KOPT-K1 (cell line): ENCODE results near the gene GLB1L2.
"Not testable (repeated sequence)": the region's sequence is repeated elsewhere in the genome, so short reads cannot be mapped to it uniquely, and the experiment has no call there.

Source experiments
- H3K27ac ChIP-seq: fragments of 200-600 bp; sonication (generic); 2 replicates; pipeline ENCODE4 v1.5.1; 2016; ENCODE audit warnings: antibody characterized with exemption, mild to moderate bottlenecking, low read depth, low read length; ENCODE audit not compliant: poor library complexity, severe bottlenecking
- H3K36me3 ChIP-seq: fragments of 200-600 bp; sonication (generic); 2 replicates; pipeline ENCODE4 v1.5.1; 2017; ENCODE audit warnings: antibody characterized with exemption, mild to moderate bottlenecking, low read length, moderate library complexity; ENCODE audit not compliant: insufficient read depth
- H3K9me3 ChIP-seq: fragments of 200-600 bp; sonication (generic); 2 replicates; pipeline ENCODE4 v1.5.1; 2017; ENCODE audit warnings: antibody characterized with exemption, low read length, mild to moderate bottlenecking; ENCODE audit not compliant: insufficient read depth, poor library complexity, severe bottlenecking

Gene GLB1L2, protein sequence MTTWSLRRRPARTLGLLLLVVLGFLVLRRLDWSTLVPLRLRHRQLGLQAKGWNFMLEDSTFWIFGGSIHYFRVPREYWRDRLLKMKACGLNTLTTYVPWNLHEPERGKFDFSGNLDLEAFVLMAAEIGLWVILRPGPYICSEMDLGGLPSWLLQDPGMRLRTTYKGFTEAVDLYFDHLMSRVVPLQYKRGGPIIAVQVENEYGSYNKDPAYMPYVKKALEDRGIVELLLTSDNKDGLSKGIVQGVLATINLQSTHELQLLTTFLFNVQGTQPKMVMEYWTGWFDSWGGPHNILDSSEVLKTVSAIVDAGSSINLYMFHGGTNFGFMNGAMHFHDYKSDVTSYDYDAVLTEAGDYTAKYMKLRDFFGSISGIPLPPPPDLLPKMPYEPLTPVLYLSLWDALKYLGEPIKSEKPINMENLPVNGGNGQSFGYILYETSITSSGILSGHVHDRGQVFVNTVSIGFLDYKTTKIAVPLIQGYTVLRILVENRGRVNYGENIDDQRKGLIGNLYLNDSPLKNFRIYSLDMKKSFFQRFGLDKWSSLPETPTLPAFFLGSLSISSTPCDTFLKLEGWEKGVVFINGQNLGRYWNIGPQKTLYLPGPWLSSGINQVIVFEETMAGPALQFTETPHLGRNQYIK

DNA sequence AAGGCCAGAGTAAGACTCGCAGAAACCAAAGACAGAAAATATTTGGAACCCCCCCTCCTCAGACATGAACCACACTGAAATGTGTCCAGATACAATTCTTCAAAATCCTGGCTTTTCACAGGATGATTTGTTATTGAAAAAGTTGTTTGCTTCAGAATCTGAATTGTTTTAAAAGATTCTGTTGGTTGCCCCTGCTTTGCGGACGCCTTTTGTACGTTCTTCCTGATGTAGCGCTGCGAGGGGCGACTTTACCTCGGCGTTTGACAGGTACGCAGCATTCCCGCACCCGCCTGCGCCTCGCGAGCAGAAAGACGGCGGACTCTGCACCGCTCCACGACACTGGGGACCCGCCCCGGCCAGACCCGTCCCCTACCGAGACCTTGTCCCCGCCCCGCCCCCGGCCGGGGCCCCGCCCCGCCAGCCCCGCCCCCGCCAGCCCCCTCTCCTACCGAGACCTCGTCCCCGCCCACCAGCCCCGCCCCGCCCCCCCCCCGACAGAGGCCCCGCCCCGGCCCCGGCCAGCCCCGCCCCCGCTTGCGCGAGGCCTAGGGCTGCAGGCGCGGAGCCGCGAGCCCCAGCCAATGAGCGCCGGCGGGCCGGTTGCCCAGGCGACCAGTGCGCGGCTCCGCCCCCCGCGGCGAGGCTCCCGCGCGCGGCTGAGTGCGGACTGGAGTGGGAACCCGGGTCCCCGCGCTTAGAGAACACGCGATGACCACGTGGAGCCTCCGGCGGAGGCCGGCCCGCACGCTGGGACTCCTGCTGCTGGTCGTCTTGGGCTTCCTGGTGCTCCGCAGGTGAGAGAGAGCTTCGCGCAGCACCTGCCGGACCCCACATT lies at the start of gene GLB1L2:
TSS of gene GLB1L2 (plus strand) at position 635 of the 835 bp plus-strand sequence. CDS start at position 709, 74 bp downstream.
- Histone ChIP-seq H3K27ac (no peak within 1 kb of the TSS), H3K36me3 (no peaks in the 10 kb centered on the region), H3K9me3 (no peaks in the 10 kb centered on the region)

DNA sequence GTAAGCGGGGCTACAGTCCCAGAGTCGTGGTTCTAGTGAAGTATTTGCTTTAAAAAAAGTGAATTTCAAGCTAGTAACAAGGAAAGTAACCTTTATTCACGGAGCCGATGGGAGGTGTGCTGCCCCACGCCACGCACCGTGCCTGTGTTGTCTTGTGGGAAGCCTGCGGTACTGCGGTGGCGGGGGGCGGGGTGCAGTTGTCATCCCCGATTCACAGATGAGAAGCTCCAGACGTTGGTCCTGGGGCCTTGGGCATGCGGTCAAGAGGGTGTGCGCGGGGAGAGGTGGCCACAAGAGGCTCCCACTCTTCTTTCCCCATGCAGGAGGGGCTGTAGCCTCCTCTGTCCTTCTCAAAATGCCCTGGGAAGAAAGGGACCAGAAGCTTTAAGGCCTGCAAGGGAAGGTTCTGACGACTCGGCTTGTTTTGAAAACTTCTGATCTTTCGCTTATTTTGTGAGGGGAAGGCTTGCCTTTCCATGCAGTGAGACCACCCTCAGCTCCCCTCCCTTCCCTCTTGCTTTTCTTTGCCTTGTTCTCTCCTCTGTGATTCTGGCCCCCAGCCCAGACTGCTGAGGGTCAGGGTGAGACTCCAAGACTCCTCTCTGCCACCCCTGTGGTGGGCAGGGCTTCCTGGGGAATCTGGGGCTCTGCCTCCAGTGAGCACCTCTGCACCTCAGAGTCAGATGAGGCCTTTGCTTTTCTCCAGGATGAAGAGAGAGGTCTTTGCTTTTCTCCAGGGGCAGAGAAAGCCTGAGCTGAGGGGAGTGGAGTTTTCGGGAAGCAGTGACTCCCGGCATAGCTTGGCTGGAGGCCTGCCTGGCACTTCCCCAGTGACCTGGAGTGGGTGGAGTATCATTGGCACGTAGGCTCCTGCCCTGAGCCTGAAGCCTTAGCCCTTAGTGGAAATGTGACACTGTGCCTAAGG lies 49.4 kb upstream of the GLB1L2 start:
- no peak overlapping the region for H3K27ac ChIP-seq
- H3K9me3 ChIP-seq = no peaks in the 10 kb centered on the region
- no peaks in the 10 kb centered on the region for H3K36me3 ChIP-seq

DNA sequence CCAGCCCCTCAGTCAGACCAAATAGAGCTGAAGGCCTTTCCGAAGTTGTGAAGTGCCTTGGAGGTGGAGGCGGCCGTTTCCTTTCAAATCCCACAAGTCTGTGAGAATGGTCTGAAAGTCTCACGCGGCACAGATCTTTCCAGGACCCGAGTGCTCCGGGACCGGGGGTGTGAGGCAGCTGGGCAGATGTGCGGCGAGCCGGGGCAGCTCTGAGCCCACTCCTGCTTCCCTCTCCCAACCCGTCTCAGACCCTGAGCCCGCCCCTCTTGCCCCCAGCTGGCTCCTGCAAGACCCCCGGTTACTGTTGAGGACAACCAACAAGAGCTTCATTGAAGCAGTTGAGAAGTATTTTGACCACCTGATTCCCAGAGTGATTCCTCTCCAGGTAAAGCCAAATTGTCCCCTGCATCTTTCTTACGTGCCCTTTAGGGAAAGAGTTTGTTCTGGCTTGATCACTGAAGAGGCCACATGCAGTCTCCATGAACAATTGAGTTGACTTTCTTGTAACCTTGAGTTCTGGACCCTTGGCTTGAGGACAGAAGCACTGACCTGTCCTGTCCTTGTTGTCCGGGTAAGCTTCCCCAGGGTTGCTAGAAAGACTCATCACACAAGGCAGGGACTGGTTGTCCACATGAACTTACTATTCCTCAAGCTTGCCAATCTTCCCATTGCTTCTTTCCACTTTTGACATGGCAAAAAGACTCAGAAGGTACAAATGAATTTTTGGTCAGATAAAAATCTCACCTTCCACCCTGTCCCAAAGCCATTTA lies 48.1 kb upstream of the GLB1L2 start:
- H3K36me3 ChIP-seq = no peaks in the 10 kb centered on the region
- H3K27ac ChIP-seq = no peak overlapping the region
- H3K9me3 ChIP-seq = no peaks in the 10 kb centered on the region

DNA sequence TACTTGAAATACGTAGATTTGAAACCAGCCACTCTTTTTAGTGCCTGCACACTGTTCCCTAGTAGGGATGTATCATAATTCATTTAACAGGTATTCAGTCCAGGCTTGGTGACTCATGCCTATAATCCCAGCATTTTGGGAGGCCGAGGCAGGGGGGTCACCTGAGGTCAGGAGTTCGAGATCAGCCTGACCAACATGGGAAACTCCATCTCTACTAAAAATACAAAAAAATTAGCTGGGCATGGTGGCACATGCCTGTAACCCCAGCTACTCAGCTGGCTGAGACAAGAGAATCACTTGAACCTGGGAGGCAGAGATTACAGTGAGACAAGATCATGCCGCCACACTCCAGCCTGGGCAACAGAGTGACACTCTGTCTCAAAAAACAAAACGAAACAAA lies 47.4 kb upstream of the GLB1L2 start:
- not testable (repeated sequence) for H3K9me3 ChIP-seq, H3K27ac ChIP-seq, H3K36me3 ChIP-seq

DNA sequence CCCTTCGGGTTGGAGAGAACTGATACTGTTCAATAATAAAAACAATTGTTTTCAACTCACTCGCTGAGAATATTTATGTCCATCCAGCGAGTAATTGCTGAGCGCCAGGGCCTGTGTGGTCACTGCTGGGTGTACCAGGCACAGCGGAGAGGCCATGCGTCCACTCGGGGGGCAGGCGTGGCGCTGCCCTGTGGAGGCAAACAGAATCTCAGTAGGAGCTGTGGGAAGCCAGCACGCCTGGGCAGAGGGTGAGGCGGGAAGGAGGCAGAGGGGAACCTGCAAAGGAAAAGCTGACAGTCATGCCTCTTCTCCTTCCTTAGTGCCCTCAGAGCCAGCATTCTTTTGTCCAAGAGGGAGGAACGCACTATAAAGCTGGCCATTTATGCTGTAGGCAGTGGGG lies 44.2 kb upstream of the GLB1L2 start:
- H3K27ac ChIP-seq = no peak overlapping the region
- H3K9me3 ChIP-seq = no peaks in the 10 kb centered on the region
- no peaks in the 10 kb centered on the region for H3K36me3 ChIP-seq

DNA sequence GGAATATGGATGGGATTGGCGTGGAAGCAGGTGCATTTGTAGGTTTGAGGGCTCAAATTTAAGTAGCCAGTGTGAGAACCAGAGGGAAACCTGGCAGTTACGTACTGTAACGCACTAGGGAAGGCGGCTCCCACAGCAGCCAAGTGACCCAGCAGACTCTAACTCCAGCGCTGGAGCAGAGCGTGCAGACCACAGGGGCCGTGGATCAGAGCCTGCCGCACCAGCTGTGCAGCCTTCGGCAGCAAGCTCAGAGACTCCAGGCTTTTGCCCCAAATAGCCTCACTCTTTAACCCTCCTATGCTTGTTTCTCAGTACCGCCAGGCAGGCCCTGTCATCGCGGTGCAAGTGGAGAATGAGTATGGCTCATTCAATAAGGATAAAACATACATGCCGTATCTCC lies 43.3 kb upstream of the GLB1L2 start:
- H3K36me3 ChIP-seq = no peaks in the 10 kb centered on the region
- no peak overlapping the region for H3K27ac ChIP-seq
- H3K9me3 ChIP-seq = no peaks in the 10 kb centered on the region

DNA sequence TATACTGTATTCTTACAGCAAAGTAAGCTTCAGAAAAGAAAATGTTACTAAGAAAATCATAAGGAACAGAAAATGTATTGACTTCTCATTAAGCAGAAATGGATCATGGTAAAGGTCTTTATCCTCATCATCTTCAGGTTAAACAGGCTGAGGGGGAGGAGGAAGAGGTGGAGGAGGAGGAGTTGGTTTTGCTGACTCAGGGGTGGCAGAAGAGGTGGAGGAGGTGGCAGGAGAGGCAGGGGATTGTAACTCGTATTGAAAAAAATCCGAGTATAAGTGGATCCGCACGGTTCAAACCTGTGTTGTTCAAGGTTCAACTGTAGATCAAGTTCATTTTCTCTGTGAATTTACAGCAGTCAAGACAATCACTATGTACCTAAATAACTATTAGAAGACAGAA lies 42.6 kb upstream of the GLB1L2 start:
- no peaks in the 10 kb centered on the region for H3K9me3 ChIP-seq
- no peak overlapping the region for H3K27ac ChIP-seq
- H3K36me3 ChIP-seq = no peaks in the 10 kb centered on the region

DNA sequence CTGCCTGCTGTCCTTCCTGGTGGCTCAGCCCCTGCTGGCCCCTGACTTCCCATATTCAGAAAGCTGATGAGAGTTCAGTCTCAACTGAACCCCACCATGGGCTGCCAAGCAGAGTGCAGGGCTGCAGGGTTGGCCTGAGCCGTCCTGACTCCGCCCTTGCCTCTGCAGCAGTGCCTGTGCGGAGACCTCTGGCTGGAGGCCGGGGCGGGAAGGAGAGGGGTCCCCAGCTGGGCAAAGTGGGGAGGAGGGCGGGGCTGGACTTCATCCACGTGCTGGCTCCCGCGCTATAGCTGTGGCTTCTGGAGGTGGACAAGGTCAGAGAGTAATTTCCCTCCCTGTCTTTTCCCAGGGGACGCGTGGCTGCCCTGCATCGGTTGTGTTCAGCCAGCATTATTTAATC lies 42.0 kb upstream of the GLB1L2 start:
- Histone ChIP-seq H3K9me3 (no peaks in the 10 kb centered on the region), H3K36me3 (no peaks in the 10 kb centered on the region), H3K27ac (no peak overlapping the region)

DNA sequence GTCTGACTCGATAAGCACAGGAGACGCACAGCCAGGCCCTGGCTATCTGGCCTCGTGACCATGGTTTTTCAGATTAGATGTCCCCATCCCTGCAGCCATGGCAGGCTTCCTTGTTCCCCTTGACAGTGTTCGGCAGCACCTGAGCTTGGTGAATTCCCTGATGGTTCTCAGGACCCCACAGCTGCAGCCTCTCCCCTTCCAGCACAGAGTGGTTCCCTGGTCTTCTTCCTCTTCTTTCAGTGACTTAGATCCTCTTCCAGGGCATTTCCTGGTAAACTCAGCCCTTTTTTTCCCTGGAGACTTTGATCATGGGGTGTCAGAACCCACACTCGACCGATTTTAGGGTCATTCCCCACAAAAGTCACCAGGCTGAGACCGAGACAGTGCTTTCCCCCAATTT lies 41.1 kb upstream of the GLB1L2 start:
- no peak overlapping the region for H3K27ac ChIP-seq
- no peaks in the 10 kb centered on the region for H3K9me3 ChIP-seq
- no peaks in the 10 kb centered on the region for H3K36me3 ChIP-seq

DNA sequence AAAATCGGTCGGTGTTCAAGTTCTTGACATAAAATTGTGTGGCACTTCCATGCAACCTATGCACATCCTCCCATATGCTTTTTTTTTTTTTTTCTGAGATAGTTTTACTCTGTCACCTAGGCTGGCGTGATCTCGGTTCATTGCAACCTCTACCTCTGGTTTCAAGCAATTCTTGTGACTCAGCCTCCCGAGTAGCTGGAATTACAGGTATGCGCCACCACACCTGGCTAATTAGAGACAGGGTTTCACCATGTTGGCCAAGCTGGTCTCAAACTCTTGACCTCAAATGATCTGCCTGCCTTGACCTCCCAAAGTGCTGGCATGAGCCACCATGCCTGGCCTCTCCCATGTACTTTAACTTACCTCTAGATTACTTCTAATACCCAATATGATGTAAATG lies 40.6 kb upstream of the GLB1L2 start:
- H3K9me3 ChIP-seq = no peaks in the 10 kb centered on the region
- no peaks in the 10 kb centered on the region for H3K36me3 ChIP-seq

DNA sequence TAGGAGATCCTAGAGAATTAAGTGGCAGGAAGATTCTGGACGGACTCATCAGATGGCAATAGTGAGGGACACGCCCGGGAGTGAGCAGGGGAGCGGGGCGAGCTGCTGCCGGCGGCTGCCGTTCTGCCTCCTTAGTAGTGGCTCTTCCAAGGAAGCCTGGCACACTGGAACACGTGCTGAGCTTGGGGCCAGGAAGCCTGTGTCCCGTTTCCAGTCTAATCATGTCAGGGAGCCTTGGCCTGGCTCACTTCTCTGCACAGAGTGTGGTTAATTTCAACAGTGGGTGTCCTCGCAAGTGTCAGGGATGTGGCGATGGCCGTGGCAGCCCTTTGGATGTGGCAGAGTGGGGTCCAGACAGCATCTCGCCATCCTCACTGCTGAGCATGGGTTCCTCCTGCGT lies 39.1 kb upstream of the GLB1L2 start:
- Histone ChIP-seq H3K36me3 (no peaks in the 10 kb centered on the region), H3K27ac (no peak overlapping the region), H3K9me3 (no peaks in the 10 kb centered on the region)

More for the DNA sequence above, 40.6 kb upstream of the GLB1L2 start:
- no peak overlapping the region for H3K27ac ChIP-seq

DNA sequence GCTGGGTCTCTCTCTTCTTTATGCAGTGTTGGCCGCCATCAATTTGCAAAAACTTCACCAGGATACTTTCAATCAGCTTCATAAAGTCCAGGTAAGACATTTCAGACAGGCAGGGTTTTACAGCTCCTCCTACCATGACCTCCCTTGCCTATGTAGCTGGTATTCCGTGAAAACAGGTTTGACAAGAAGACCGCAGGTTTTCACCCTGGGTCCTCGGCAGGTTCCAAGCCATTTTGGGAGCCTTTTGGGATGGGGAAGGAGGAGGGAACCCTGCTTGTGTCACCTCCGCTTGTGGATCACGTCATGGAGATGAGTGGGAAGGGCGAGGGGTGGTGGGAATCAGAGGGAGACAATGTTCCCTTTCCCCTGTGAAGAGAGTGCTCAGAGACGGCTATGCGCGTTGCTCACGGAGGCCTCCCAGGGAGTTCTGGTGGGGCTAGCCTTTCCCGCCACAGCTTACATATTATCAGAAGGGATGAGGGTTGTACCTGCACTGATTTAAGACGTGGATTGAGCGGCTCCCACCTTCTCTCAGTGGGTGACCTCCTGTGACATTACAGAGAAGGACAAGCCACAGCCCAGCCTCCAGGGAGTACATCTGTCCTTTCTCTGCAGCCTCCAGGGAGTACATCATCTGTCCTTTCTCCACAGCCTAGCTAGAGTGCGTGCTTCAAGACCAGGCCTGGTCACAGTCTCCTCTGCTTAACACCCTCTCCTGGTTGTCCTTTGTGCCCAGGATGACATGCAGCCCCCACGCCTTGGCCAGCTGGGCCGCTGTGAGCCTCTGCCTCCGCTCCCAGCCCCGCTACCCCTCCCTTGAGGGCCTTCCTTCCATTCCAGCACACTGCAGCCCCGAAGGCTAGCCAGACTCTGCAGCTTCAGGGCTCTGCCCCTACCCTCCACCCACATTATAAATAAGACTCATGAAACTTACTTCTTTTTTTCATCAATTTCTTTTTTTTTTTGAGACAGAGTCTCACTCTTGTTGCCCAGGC lies 38.4 kb upstream of the GLB1L2 start:
- H3K27ac ChIP-seq = no peak overlapping the region
- H3K36me3 ChIP-seq = no peaks in the 10 kb centered on the region
- no peaks in the 10 kb centered on the region for H3K9me3 ChIP-seq

DNA sequence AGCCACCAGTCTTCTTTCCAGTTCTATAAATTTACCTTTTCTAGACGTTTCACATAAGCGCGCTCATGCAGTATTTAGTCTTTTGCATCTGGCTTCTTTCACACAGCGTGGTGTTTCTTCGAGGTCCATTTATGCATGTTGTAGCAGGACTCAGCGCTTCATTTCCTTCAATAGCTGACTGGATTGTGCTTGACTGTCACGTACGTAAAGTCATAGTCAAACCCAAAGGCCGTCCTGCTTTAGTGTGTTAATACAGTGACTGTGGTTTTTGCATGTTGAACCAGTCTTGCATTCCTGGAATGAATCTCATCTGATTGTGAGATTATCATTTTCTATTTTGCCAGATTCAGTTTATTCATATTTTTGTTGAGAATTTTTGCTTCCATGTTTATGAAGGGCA lies 37.1 kb upstream of the GLB1L2 start:
- Histone ChIP-seq H3K9me3 (no peaks in the 10 kb centered on the region), H3K27ac (no peak overlapping the region), H3K36me3 (no peaks in the 10 kb centered on the region)
